OCI-M2 (cell line): Measurements from ENCODE around the gene MYO1E.

Source experiments
- DNase-seq: peaks from one replicate; lab custom pipeline; 2025; ENCODE audit not compliant: unreplicated experiment; lab: John Stamatoyannopoulos, UW

Gene MYO1E

GRCh38 chr15:59104602-59104911 is 268.1 kb downstream of the MYO1E start:
- no peak for DNase-seq

- DNase-seq = no peak
Measured at GRCh38 chr15:59099162-59099685, 273.4 kb downstream of the MYO1E start.

- DNase-seq = no peak
Measured at GRCh38 chr15:59096429-59096828, 276.2 kb downstream of the MYO1E start.

GRCh38 chr15:59094077-59094476 is 278.6 kb downstream of the MYO1E start:
- no peak for DNase-seq

- no peak for DNase-seq
Measured at GRCh38 chr15:59087731-59088130, 284.9 kb downstream of the MYO1E start.
